GM12875 (cell line): ENCODE data around the gene RAPGEF5.

Experiments used
- H3K4me3 ChIP-seq: one replicate; pipeline ENCODE4 v1.5.1; 2011; ENCODE audit warnings: low read depth, low read length, control low read depth
- TF ChIP-seq, protein P1 (sequence below): IDR thresholded peaks from 2 replicates; pipeline ENCODE4 v1.5.1; 2011; ENCODE audit warnings: low read depth, mild to moderate bottlenecking, control low read depth, inconsistent platforms, low read length, moderate library complexity, borderline replicate concordance; ENCODE audit not compliant: insufficient read depth

RAPGEF5 gene

GRCh38 chr7:22378199-22378980, 21.4 kb upstream of the RAPGEF5 start:
- TF ChIP-seq, protein P1, sequence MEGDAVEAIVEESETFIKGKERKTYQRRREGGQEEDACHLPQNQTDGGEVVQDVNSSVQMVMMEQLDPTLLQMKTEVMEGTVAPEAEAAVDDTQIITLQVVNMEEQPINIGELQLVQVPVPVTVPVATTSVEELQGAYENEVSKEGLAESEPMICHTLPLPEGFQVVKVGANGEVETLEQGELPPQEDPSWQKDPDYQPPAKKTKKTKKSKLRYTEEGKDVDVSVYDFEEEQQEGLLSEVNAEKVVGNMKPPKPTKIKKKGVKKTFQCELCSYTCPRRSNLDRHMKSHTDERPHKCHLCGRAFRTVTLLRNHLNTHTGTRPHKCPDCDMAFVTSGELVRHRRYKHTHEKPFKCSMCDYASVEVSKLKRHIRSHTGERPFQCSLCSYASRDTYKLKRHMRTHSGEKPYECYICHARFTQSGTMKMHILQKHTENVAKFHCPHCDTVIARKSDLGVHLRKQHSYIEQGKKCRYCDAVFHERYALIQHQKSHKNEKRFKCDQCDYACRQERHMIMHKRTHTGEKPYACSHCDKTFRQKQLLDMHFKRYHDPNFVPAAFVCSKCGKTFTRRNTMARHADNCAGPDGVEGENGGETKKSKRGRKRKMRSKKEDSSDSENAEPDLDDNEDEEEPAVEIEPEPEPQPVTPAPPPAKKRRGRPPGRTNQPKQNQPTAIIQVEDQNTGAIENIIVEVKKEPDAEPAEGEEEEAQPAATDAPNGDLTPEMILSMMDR = no peak
- no peak overlapping the region for H3K4me3 ChIP-seq

DNA sequence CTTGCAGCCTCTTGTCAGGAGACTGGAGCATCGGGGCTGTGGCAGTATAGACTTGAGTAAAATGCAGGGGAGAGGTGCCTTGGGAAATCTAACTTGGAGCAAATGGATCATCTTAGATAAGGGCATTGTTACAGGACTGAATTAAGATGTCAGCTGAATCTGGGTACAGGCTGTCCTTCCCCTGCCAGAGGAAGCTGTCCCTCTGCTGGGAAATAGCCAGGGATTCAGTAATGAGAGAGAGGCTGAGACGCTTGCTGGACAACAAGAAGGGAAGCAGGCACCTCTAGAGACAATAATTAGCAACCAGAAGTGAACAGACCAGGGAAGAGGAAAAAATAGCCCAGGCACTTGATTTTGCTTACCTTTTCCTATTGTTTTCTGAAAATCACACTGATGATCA, 20.7 kb upstream of the RAPGEF5 start:
- no peak overlapping the region for H3K4me3 ChIP-seq
- TF ChIP-seq, protein P1 = no peak

DNA sequence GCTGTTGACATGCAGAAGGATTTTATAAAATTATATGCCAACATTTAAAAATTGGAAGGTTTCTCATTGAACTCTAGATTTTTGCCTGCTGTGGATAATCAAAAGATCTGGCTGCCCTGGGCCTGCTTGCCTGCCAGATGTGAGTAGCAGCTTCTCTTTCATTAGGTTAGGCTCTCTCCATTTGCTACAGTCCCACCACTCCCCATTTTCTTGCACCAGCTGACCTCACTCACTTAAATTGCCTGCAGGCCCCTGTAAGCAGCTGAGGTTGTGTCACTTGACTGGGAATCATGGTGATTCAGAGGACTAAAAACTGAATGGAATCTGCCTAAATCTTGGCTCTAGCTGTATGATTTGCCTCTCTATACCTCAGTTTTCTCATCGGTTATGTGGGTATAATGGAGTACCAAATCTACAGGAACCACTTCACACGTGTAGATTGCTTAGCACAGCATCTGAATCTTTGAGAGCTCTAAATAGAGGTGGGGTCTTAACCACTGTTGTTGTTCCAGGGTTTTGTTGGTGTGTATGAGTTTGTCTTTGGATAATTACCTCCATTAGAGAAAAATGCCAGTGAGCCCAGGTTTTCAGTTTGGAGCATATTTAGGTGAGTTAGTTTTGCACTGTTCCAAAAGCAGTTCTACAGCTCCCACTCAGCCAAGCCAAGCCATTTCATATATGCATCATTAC, 18.6 kb upstream of the RAPGEF5 start:
- TF ChIP-seq, protein P1 = no peak
- no peak overlapping the region for H3K4me3 ChIP-seq

- TF ChIP-seq, protein P1 = no peak
- H3K4me3 ChIP-seq = no peak overlapping the region
Observed at GRCh38 chr7:22373911-22374310, 17.0 kb upstream of the RAPGEF5 start.

GRCh38 chr7:22373388-22373787, 16.4 kb upstream of the RAPGEF5 start:
- TF ChIP-seq, protein P1 = no peak
- no peak overlapping the region for H3K4me3 ChIP-seq

GRCh38 chr7:22372863-22373262, 15.9 kb upstream of the RAPGEF5 start:
- no peak overlapping the region for H3K4me3 ChIP-seq
- TF ChIP-seq, protein P1 = no peak

DNA sequence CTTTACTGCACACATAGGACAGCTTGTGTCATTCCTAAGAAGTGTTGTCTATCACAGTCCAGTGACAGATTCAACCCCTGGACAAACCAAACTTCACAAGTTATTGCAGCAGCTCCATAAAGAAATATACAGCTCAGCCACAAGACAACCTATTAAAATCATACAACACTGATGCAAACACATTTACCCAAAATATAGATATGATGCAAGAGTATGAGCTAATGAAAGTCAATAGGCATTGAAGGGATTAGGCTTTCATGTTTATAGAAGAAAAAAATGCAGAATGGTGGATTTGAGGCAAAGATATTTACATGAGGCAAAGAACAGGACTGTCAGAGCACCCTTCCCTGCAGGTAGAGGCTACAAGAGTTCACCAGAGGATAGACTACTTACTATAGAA, 14.9 kb upstream of the RAPGEF5 start:
- TF ChIP-seq, protein P1 = no peak
- H3K4me3 ChIP-seq = no peak overlapping the region
